ENCODE data around the gene CNGA2.

The CNGA2 gene

DNA sequence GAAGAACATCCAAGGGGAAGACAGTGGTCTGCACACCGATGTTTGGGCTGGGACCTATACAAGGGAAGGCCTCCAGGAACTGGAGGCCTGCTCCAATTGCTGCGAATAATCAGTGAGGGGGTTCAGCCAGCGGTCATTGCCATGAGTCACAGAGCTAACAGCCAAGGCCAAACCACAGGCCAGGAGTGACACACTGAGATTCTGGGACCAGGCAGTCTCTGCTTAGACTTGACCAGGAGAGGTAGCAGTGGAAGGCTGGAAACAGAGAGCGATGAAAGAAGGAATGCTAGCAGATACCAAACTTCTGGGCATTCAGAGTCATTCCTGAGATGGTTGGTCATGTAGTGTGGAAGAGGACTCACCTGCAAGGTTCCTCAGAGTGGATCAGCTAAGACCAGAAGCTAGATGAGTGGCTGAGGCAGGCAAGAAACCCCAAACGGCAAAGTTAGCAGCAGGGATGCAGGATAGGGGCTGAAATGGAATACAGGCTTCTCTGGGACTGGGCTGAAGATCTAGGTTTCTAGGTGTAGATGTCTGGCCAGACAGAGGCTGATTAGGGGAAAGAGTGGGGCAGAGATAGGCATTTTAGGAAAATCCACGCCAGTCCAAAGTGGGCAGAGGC, 54.7 kb downstream of the CNGA2 start:
- H3K27ac Mint-ChIP-seq = no peak overlapping the region
- H3K27me3 Mint-ChIP-seq (ENCODE audit: low read depth) = no peaks in the 10 kb centered on the region
- no peaks in the 10 kb centered on the region for H3K9me3 Mint-ChIP-seq
- H3K4me1 Mint-ChIP-seq (ENCODE audit: low read depth) = no peaks in the 10 kb centered on the region
- no peak overlapping the region for H3K4me3 Mint-ChIP-seq
- no peaks in the 10 kb centered on the region for H3K36me3 Mint-ChIP-seq (ENCODE audit: low read depth)

DNA sequence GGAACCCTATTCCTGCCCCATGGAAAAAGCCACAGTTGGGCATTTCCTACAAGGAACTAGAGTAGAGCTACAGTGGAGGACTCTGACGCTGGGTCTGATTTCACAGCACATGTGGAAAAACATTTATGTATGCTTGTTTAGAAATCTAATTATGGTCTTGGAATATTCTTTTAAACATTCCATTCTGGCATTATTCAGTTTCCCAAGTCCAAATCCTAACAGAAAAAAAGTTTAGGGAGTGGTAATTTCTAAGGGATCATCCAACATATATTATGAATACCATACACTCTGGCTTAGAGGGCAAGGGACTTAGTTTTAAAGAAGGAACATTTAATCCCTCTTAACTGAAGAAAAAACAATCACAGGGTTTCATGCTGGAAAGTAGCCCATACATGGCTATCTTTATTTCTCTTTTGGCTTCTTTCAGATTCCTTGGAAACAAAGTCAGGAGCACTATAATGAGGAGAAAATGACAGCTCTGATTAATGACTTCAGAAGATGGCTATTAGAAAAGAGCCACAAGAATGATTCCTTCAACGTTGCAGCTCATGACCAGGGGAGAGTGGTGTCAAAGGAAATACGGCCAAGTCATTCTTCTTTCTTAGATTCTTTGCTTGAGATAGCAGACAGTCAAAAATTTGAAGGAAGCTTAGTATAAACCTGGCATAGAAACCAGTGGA, 56.1 kb downstream of the CNGA2 start:
- H3K4me3 Mint-ChIP-seq = no peak overlapping the region
- no peaks in the 10 kb centered on the region for H3K9me3 Mint-ChIP-seq
- H3K27ac Mint-ChIP-seq = no peak overlapping the region
- no peaks in the 10 kb centered on the region for H3K27me3 Mint-ChIP-seq (ENCODE audit: low read depth)
- H3K4me1 Mint-ChIP-seq (ENCODE audit: low read depth) = no peaks in the 10 kb centered on the region
- no peaks in the 10 kb centered on the region for H3K36me3 Mint-ChIP-seq (ENCODE audit: low read depth)

DNA sequence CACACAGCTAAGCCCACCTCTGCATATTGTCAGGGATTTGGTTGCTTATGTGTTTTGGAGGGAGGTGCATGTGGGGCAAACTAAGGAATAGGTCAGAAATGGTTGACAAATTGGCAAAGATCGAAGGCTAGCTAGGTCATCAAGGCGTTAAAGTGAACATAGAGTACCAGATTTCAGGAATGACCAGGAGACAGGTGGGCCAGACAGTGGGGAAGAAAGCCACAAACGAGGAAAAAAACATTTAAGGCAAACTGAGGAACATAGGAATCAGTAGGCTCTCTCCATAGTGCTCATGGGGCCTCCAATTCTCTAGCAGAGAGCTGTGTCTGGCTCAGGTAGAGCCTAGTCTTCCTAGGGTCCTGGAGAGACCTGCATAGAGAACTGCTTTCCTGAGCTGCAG, 57.4 kb downstream of the CNGA2 start:
- H3K4me3 Mint-ChIP-seq = no peak overlapping the region
- H3K9me3 Mint-ChIP-seq = no peaks in the 10 kb centered on the region
- no peaks in the 10 kb centered on the region for H3K27me3 Mint-ChIP-seq (ENCODE audit: low read depth)
- no peak overlapping the region for H3K27ac Mint-ChIP-seq
- no peaks in the 10 kb centered on the region for H3K36me3 Mint-ChIP-seq (ENCODE audit: low read depth)
- no peaks in the 10 kb centered on the region for H3K4me1 Mint-ChIP-seq (ENCODE audit: low read depth)

DNA sequence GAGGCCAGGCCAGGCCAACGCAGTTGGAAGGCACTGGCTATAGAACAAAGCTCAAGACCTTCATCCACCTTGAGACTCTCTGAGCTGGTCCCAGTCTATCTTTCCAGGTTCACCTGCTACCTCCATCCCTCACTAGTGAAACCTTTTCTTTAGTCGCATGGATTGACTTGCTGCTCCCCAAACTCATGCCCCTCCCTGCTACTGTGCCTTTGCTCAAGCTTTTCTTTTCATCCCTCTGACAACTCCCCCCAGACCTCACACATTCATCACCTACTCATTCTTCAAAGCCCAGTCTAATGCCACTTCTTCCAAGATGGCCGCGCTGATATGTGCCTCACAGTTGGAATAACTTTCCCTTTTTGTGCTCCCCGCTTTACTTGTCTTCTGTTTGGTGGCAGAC, 58.0 kb downstream of the CNGA2 start:
- H3K27ac Mint-ChIP-seq = no peak overlapping the region
- H3K4me3 Mint-ChIP-seq = no peak overlapping the region
- H3K27me3 Mint-ChIP-seq (ENCODE audit: low read depth) = no peaks in the 10 kb centered on the region
- no peaks in the 10 kb centered on the region for H3K36me3 Mint-ChIP-seq (ENCODE audit: low read depth)
- no peaks in the 10 kb centered on the region for H3K4me1 Mint-ChIP-seq (ENCODE audit: low read depth)
- no peaks in the 10 kb centered on the region for H3K9me3 Mint-ChIP-seq

DNA sequence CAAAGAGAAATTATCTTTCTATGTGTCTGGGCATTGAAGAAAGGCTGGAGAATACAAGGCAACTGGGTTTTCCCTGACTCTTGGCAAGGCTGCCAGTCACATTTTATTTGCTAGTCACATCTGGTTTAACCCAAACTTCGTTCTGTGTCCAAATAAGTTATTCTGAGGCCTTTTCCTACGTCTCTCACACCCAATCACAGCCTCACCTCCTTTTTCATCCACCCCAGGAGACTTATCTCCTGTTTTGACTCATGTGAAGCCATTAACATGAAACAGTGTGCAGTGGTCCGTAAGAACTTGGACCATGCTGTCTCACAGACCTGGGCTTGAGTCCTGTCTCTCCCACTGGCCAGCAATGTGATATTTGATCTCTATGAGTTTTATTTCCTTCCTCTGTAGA, 59.3 kb downstream of the CNGA2 start:
- Mint-ChIP-seq H3K27me3 (ENCODE audit: low read depth) (no peaks in the 10 kb centered on the region), H3K36me3 (ENCODE audit: low read depth) (no peaks in the 10 kb centered on the region), H3K4me1 (ENCODE audit: low read depth) (no peaks in the 10 kb centered on the region), H3K9me3 (no peaks in the 10 kb centered on the region), H3K27ac (no peak overlapping the region), H3K4me3 (no peak overlapping the region)
